ENCODE results near the gene SLC35F2. TPM values are rescaled to one million over a fixed set of nuclear protein-coding genes. Genes with fewer than 3 reads are reported as not detected.

SLC35F2 gene
- total and polyA plus RNA-seq, 2 of the 4 experiments (the other 2 are of a cell fraction): 4.9 to 15.4 TPM

GRCh38 chr11:107834995-107835394 is 23.6 kb downstream of the SLC35F2 start:
- H3K4me3 ChIP-seq (ENCODE audit: insufficient read depth, low read depth, low read length): no peak overlapping the region
- in situ Hi-C loops (cut with MboI; ENCODE audit: low sequenced_read_pairs): no loop called here
- H3K36me3 ChIP-seq (ENCODE audit: control insufficient read depth, insufficient read depth, low read length): no peaks in the 10 kb centered on the region
- H2AFZ ChIP-seq (replicated peaks; ENCODE audit: low read length, poor library complexity): no peak overlapping the region
- no peak overlapping the region for H4K5ac ChIP-seq (ENCODE audit: low read depth, low read length)
- ChIA-PET POLR2A (ENCODE audit: unreplicated experiment) (no interaction called here), CTCF (no interaction called here)
- no peak overlapping the region for H3K27ac ChIP-seq (ENCODE audit: insufficient read depth, low read length)
- WGBS, 2 experiments (ENCODE audit: extremely low coverage in 2 of 2, insufficient read length in 1 of 2): no CpG with 5 or more reads among the region's 6 CpGs
- TF ChIP-seq MXI1 (IDR thresholded peaks at IDR 0.05; ENCODE audit: borderline replicate concordance, low read depth, low read length) (no peak), CEBPB (IDR thresholded peaks at IDR 0.05; ENCODE audit: low read depth, low read length) (no peak), SMC3 (IDR thresholded peaks at IDR 0.05; ENCODE audit: low read depth, low read length) (no peak), RFX5 (IDR thresholded peaks at IDR 0.05; ENCODE audit: low read depth, low read length) (no peak), BHLHE40 (IDR thresholded peaks at IDR 0.05; ENCODE audit: low read depth, low read length) (no peak), FOS (IDR thresholded peaks at IDR 0.05; ENCODE audit: low read depth, low read length) (no peak), POLR2A (IDR thresholded peaks at IDR 0.05; ENCODE audit: low read depth, low read length) (no peak), ELK1 (IDR thresholded peaks at IDR 0.05; ENCODE audit: borderline replicate concordance, low read depth, low read length) (no peak), CHD1 (IDR thresholded peaks at IDR 0.05; ENCODE audit: low read depth, low read length) (no peak), CTCF (conservative IDR thresholded peaks at IDR 0.05; ENCODE audit: low read depth, low read length) (no peak)
- no peak overlapping the region for H3K4ac ChIP-seq (ENCODE audit: low read depth, low read length)
- no peak overlapping the region for H3K56ac ChIP-seq (ENCODE audit: extremely low read depth, insufficient read depth, low read length)
- no peaks in the 10 kb centered on the region for H3K27me3 ChIP-seq (ENCODE audit: control insufficient read depth, insufficient read depth, low read length)
- H3K4me1 ChIP-seq (ENCODE audit: control insufficient read depth, insufficient read depth, low read length): peaks cover 2% of the 10 kb centered on the region
- H2BK20ac ChIP-seq (ENCODE audit: low read depth, low read length): no peak overlapping the region
- intact Hi-C loops (cut with micrococcal nuclease): no loop called here
- H4K91ac ChIP-seq (ENCODE audit: insufficient read depth, low read depth, low read length): no peak overlapping the region
- no peak overlapping the region for H2AK9ac ChIP-seq (replicated peaks; ENCODE audit: low read depth, low read length, poor library complexity)
- no peak overlapping the region for H3K9ac ChIP-seq (ENCODE audit: low read depth, low read length)
- dilution Hi-C loops (cut with HindIII; ENCODE audit: low sequenced_read_pairs, unreplicated experiment): no loop called here
- no peak for ATAC-seq (ENCODE audit: low read depth)
- no TSS peak for BruUV-seq (replicated peaks)
- H3K4me2 ChIP-seq (ENCODE audit: low read depth, low read length): no peak overlapping the region
- H3K18ac ChIP-seq (ENCODE audit: low read depth, low read length): no peak overlapping the region
- H2BK120ac ChIP-seq (ENCODE audit: low read depth, low read length): no peak overlapping the region
- peaks cover 0 to 4% of the 10 kb centered on the region in 2 experiments; a peak in 1 of 4 replicates for H3K79me1 ChIP-seq (ENCODE audit: low read depth in 1 of 2, low read length in 2 of 2)
- no peak overlapping the region for H3K14ac ChIP-seq (replicated peaks; ENCODE audit: low read depth, low read length)
- H2BK5ac ChIP-seq (ENCODE audit: low read depth, low read length, poor library complexity, severe bottlenecking): no peak overlapping the region
- DNase-seq: no peak
- H3K9me1 ChIP-seq (ENCODE audit: insufficient read depth, low read length): peaks cover 3% of the 10 kb centered on the region; the same call in 1 of the 2 replicates
- no peaks in the 10 kb centered on the region for H4K20me1 ChIP-seq (ENCODE audit: insufficient read depth, low read length)
- no peaks in the 10 kb centered on the region for H3K9me3 ChIP-seq (ENCODE audit: control insufficient read depth, insufficient read depth, low read length)
- H2BK15ac ChIP-seq (ENCODE audit: low read depth, low read length): no peak overlapping the region
- H2AK5ac ChIP-seq (ENCODE audit: low read depth, low read length): no peak overlapping the region
- no peak overlapping the region for H3K23ac ChIP-seq (ENCODE audit: low read depth, low read length)
- H4K8ac ChIP-seq (ENCODE audit: low read depth in 2 of 2, low read length in 2 of 2): no peak overlapping the region

All from IMR-90 (cell line).